HEK293 (cell line): ENCODE data around the gene WNT6.

Experiments used
- BCL11A ChIP-seq: fragments of 450-650 bp; formaldehyde crosslinking; IDR thresholded peaks from 2 replicates; pipeline ENCODE4 v1.5.1; 2016; ENCODE audit warnings: low read depth, missing biosample characterization, missing genetic modification characterization
- GLIS1 ChIP-seq: fragments of 450-650 bp; formaldehyde crosslinking; IDR thresholded peaks from 2 replicates; pipeline ENCODE4 v1.5.1; 2016; ENCODE audit warnings: missing biosample characterization, missing genetic modification characterization
- IKZF3 ChIP-seq: fragments of 450-650 bp; IDR thresholded peaks from 2 replicates; pipeline ENCODE4 v1.5.0; 2018; ENCODE audit warnings: missing biosample characterization, mild to moderate bottlenecking, missing genetic modification characterization, moderate library complexity
- SALL2 ChIP-seq: fragments of 450-650 bp; formaldehyde crosslinking; IDR thresholded peaks from 2 replicates; pipeline ENCODE4 v1.5.0; 2017; ENCODE audit warnings: missing biosample characterization, mild to moderate bottlenecking, missing genetic modification characterization, borderline replicate concordance
- SCRT1 ChIP-seq: fragments of 450-650 bp; formaldehyde crosslinking; IDR thresholded peaks from 2 replicates; pipeline ENCODE4 v1.5.1; 2016; ENCODE audit warnings: missing biosample characterization, missing genetic modification characterization, borderline replicate concordance
- TRIM28 ChIP-seq: IDR thresholded peaks from 2 replicates; pipeline ENCODE4 v1.6.1; 2011; ENCODE audit warnings: low read length, control low read depth, borderline replicate concordance
- ZNF274 ChIP-seq, 2 experiments: fragments of 200-500 bp in 1 of 2; fragments of 450-650 bp in 1 of 2; sonication (Bioruptor generic) in 1 of 2; formaldehyde crosslinking in 1 of 2; IDR thresholded peaks; 2 replicates each; pipeline versions ENCODE4 v1.5.1 to v1.6.1; 2014 to 2016; ENCODE audit warnings: borderline replicate concordance in 1 of 2, inconsistent platforms in 1 of 2, low read length in 1 of 2, missing biosample characterization in 1 of 2, missing genetic modification characterization in 1 of 2
- ZNF677 ChIP-seq: fragments of 450-650 bp; IDR thresholded peaks from 2 replicates; pipeline ENCODE4 v1.5.0; 2018; ENCODE audit warnings: missing biosample characterization, mild to moderate bottlenecking, missing genetic modification characterization, moderate library complexity
- ZNF707 ChIP-seq: fragments of 450-650 bp; formaldehyde crosslinking; IDR thresholded peaks from 2 replicates; pipeline ENCODE4 v1.5.1; 2016; ENCODE audit warnings: missing biosample characterization, missing genetic modification characterization
- TF ChIP-seq, protein P1 (sequence below): fragments of 450-650 bp; formaldehyde crosslinking; IDR thresholded peaks from 2 replicates; pipeline ENCODE4 v1.5.1; 2016; ENCODE audit warnings: missing biosample characterization, missing genetic modification characterization
- TF ChIP-seq, protein P2 (sequence below): fragments of 450-650 bp; IDR thresholded peaks from 2 replicates; pipeline ENCODE4 v1.5.1; 2018; ENCODE audit warnings: missing biosample characterization, mild to moderate bottlenecking, missing genetic modification characterization

DNA sequence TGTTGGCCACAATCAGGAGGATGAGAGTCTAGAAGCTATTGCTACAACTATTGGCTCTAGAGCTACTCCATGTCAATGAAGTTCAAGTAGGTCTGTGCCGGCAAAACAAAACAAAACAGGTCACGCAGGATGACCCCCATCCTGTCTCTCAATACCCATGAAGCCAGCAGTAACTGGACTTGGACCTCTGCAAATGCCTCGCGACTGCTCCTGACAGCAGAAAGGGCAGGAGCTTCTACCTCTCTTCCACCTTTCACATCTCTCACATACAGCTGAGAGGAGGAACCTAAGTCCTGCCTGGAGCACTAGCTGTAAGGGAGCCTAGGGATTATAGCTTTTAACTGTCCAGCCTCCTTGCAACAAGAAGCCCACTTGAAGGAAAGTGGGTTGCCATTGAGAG is 44.0 kb upstream of the WNT6 start:
- TF ChIP-seq, protein P1, sequence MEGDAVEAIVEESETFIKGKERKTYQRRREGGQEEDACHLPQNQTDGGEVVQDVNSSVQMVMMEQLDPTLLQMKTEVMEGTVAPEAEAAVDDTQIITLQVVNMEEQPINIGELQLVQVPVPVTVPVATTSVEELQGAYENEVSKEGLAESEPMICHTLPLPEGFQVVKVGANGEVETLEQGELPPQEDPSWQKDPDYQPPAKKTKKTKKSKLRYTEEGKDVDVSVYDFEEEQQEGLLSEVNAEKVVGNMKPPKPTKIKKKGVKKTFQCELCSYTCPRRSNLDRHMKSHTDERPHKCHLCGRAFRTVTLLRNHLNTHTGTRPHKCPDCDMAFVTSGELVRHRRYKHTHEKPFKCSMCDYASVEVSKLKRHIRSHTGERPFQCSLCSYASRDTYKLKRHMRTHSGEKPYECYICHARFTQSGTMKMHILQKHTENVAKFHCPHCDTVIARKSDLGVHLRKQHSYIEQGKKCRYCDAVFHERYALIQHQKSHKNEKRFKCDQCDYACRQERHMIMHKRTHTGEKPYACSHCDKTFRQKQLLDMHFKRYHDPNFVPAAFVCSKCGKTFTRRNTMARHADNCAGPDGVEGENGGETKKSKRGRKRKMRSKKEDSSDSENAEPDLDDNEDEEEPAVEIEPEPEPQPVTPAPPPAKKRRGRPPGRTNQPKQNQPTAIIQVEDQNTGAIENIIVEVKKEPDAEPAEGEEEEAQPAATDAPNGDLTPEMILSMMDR (tag by site-specific recombination), result no peak
- TF ChIP-seq SCRT1 (tag by site-specific recombination) (no peak), SALL2 (no peak), BCL11A (tag by site-specific recombination) (no peak), TRIM28 (no peak), ZNF677 (no peak), ZNF707 (tag by site-specific recombination) (no peak), GLIS1 (no peak), IKZF3 (no peak), ZNF274 (IDR thresholded peaks at IDR 0.05; ENCODE audit: low read length) (no peak), ZNF274 (tag by site-specific recombination; IDR thresholded peaks at IDR 0.05; ENCODE audit: borderline replicate concordance) (no peak)
- TF ChIP-seq, protein P2, sequence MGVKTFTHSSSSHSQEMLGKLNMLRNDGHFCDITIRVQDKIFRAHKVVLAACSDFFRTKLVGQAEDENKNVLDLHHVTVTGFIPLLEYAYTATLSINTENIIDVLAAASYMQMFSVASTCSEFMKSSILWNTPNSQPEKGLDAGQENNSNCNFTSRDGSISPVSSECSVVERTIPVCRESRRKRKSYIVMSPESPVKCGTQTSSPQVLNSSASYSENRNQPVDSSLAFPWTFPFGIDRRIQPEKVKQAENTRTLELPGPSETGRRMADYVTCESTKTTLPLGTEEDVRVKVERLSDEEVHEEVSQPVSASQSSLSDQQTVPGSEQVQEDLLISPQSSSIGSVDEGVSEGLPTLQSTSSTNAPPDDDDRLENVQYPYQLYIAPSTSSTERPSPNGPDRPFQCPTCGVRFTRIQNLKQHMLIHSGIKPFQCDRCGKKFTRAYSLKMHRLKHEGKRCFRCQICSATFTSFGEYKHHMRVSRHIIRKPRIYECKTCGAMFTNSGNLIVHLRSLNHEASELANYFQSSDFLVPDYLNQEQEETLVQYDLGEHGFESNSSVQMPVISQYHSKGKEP (tag by site-specific recombination), result no peak
